Neuronal stem cell (in vitro differentiated cells): ENCODE data around the gene MMP11.

Experiments
- DNase-seq: peaks from one replicate; pipeline ENCODE4 v3.0.0-alpha.2; 2013; ENCODE audit warnings: low spot score
- H2AFZ ChIP-seq: one replicate; pipeline ENCODE4 v1.6.1; 2013; ENCODE audit warnings: mild to moderate bottlenecking, low read length, inconsistent platforms
- H2AK5ac ChIP-seq: 2 replicates; pipeline ENCODE4 v1.6.1; 2013; ENCODE audit warnings: low read depth, mild to moderate bottlenecking, inconsistent platforms, low read length, moderate library complexity, mixed read lengths
- H2BK120ac ChIP-seq: 2 replicates; pipeline ENCODE4 v1.6.1; 2013; ENCODE audit warnings: low read depth, mild to moderate bottlenecking, inconsistent platforms, low read length, moderate library complexity, mixed read lengths
- H2BK12ac ChIP-seq: one replicate; pipeline ENCODE4 v1.6.1; 2013; ENCODE audit warnings: low read length, inconsistent platforms
- H2BK15ac ChIP-seq: 2 replicates; pipeline ENCODE4 v1.6.1; 2013; ENCODE audit warnings: mild to moderate bottlenecking, low read length, inconsistent platforms, mixed read lengths
- H2BK5ac ChIP-seq: one replicate; pipeline ENCODE4 v1.6.1; 2013; ENCODE audit warnings: inconsistent platforms, mild to moderate bottlenecking, low read length, moderate library complexity
- H3K14ac ChIP-seq: one replicate; pipeline ENCODE4 v1.6.1; 2013; ENCODE audit warnings: low read length, inconsistent platforms
- H3K18ac ChIP-seq: 2 replicates; pipeline ENCODE4 v1.6.1; 2013; ENCODE audit warnings: low read length, inconsistent platforms
- H3K23ac ChIP-seq: 2 replicates; pipeline ENCODE4 v1.6.1; 2013; ENCODE audit warnings: low read depth, mild to moderate bottlenecking, mixed read lengths, low read length, inconsistent platforms; ENCODE audit not compliant: poor library complexity
- H3K27ac ChIP-seq: replicated peaks from 3 replicates; pipeline ENCODE4 v1.5.1; 2013; ENCODE audit warnings: low read length, inconsistent platforms
- H3K27me3 ChIP-seq, 3 experiments: 2 replicates each; pipeline ENCODE4 v1.6.1; 2013; ENCODE audit warnings: low read length in 3 of 3, mild to moderate bottlenecking in 2 of 3, inconsistent platforms in 1 of 3, low read depth in 1 of 3, mixed read lengths in 1 of 3, moderate library complexity in 1 of 3; ENCODE audit not compliant: control insufficient read depth in 3 of 3, insufficient read depth in 3 of 3
- H3K36me3 ChIP-seq, 2 donors: replicated peaks in 1 of 2; 2 replicates each; pipeline ENCODE4 v1.6.1; 2013; ENCODE audit warnings: low read length in 2 of 2; ENCODE audit not compliant: control insufficient read depth in 2 of 2, insufficient read depth in 2 of 2
- H3K4ac ChIP-seq: 2 replicates; pipeline ENCODE4 v1.6.1; 2013; ENCODE audit warnings: inconsistent platforms, mild to moderate bottlenecking, low read length, moderate library complexity
- H3K4me1 ChIP-seq, 2 donors: 1 replicate in 1 of 2; 2 replicates in 1 of 2; pipeline ENCODE4 v1.6.1; 2013; ENCODE audit warnings: low read length in 2 of 2, low read depth in 1 of 2; ENCODE audit not compliant: control insufficient read depth in 2 of 2, insufficient read depth in 1 of 2
- H3K4me2 ChIP-seq: one replicate; pipeline ENCODE4 v1.6.1; 2013; ENCODE audit warnings: mild to moderate bottlenecking, low read length, inconsistent platforms; ENCODE audit not compliant: insufficient read depth, poor library complexity, severe bottlenecking
- H3K4me3 ChIP-seq, 2 donors: 2 replicates each; pipeline ENCODE4 v1.5.1; 2013; ENCODE audit warnings: low read length in 2 of 2, mild to moderate bottlenecking in 2 of 2, inconsistent platforms in 1 of 2, moderate library complexity in 1 of 2
- H3K79me1 ChIP-seq: one replicate; pipeline ENCODE4 v1.6.1; 2013; ENCODE audit warnings: low read depth, mild to moderate bottlenecking, inconsistent platforms, low read length, moderate library complexity
- H3K9ac ChIP-seq: one replicate; pipeline ENCODE4 v1.6.1; 2013; ENCODE audit warnings: mild to moderate bottlenecking, low read depth, low read length, inconsistent platforms; ENCODE audit not compliant: poor library complexity
- H3K9me3 ChIP-seq, 2 donors: replicated peaks in 1 of 2; 2 replicates each; pipeline versions ENCODE3 to v1.6.1; 2013; ENCODE audit warnings: low read length in 2 of 2, mild to moderate bottlenecking in 2 of 2, inconsistent platforms in 1 of 2, low read depth in 1 of 2, mixed read lengths in 1 of 2, moderate library complexity in 1 of 2; ENCODE audit not compliant: control insufficient read depth in 2 of 2, insufficient read depth in 1 of 2
- H4K8ac ChIP-seq: one replicate; pipeline ENCODE4 v1.6.1; 2013; ENCODE audit warnings: low read depth, mild to moderate bottlenecking, inconsistent platforms, low read length, moderate library complexity
- H4K91ac ChIP-seq: one replicate; pipeline ENCODE4 v1.6.1; 2013; ENCODE audit warnings: low read length, low read depth, mild to moderate bottlenecking, inconsistent platforms; ENCODE audit not compliant: poor library complexity
- WGBS, 2 donors: extraction: QIAGEN DNeasy Blood & Tissue Kit; methylation state at CpG; one replicate each; pipeline ENCODE4 v1.1.7; 2013; ENCODE audit warnings: missing lambda C conversion rate in 2 of 2, mixed read lengths in 1 of 2; ENCODE audit not compliant: insufficient read length in 2 of 2, insufficient replicate concordance in 1 of 2; ENCODE audit errors: extremely low coverage in 2 of 2; 5-methylcytosine and 5-hydroxymethylcytosine counted together

Gene MMP11

GRCh38 chr22:23782252-23782651 lies 9.6 kb downstream of the MMP11 start:
- no peak overlapping the region for H2BK15ac ChIP-seq
- peak overlapping the region; percentile 57 for H3K23ac ChIP-seq
- no peaks in the 10 kb centered on the region for H3K27me3 ChIP-seq
- no peak for DNase-seq
- H2BK12ac ChIP-seq, result no peak overlapping the region
- H3K27ac ChIP-seq, result no peak overlapping the region
- H2AK5ac ChIP-seq, result no peak overlapping the region
- H2AFZ ChIP-seq, result no peak overlapping the region
- H3K79me1 ChIP-seq, result peaks cover 1% of the 10 kb centered on the region
- H4K8ac ChIP-seq, result no peak overlapping the region
- H3K14ac ChIP-seq, result peak overlapping the region; percentile 44
- H3K4me1 ChIP-seq, result peaks cover 3 to 4% of the 10 kb centered on the region in 2 donors
- H2BK120ac ChIP-seq, result no peak overlapping the region
- H3K4ac ChIP-seq, result no peak overlapping the region
- H3K9ac ChIP-seq, result peak overlapping the region; percentile 55
- peak overlapping the region; percentile 51 for H3K18ac ChIP-seq
- H3K4me3 ChIP-seq, result no peak overlapping the region
- peak overlapping the region; percentile 82 for H2BK5ac ChIP-seq
- no peak overlapping the region for H4K91ac ChIP-seq
- no CpG with 5 or more reads among the region's 16 CpGs for WGBS, 2 donors
- H3K9me3 ChIP-seq, result no peaks in the 10 kb centered on the region
- no peaks in the 10 kb centered on the region for H3K36me3 ChIP-seq
- H3K4me2 ChIP-seq, result no peak overlapping the region

- Histone ChIP-seq H2BK120ac (no peak overlapping the region), H3K9me3 (no peaks in the 10 kb centered on the region), H2BK5ac (no peak overlapping the region), H3K4me2 (no peak overlapping the region), H3K27me3 (no peaks in the 10 kb centered on the region), H2BK15ac (no peak overlapping the region), H3K36me3 (no peaks in the 10 kb centered on the region), H3K23ac (no peak overlapping the region), H4K91ac (no peak overlapping the region), H3K79me1 (peaks cover 5% of the 10 kb centered on the region), H3K4ac (no peak overlapping the region), H3K27ac (no peak overlapping the region), H2AK5ac (peak overlapping the region; percentile 68), H3K4me3 (no peak overlapping the region), H3K9ac (no peak overlapping the region), H3K4me1 (peaks cover 4 to 7% of the 10 kb centered on the region in 2 donors), H3K18ac (no peak overlapping the region), H4K8ac (no peak overlapping the region), H3K14ac (no peak overlapping the region), H2BK12ac (no peak overlapping the region), H2AFZ (no peak overlapping the region)
- no peak for DNase-seq
- WGBS, 2 donors, result no CpG with 5 or more reads among the region's 1 CpG
Measured at GRCh38 chr22:23782703-23783102, 10.1 kb downstream of the MMP11 start.

GRCh38 chr22:23783265-23784150 lies 10.9 kb downstream of the MMP11 start:
- no CpG with 5 or more reads among the region's 15 CpGs for WGBS, 2 donors

GRCh38 chr22:23784215-23784732 lies 11.6 kb downstream of the MMP11 start:
- Histone ChIP-seq H2BK12ac (no peak overlapping the region), H2BK15ac (peak overlapping the region; percentile 78), H2BK120ac (no peak overlapping the region), H3K9ac (no peak overlapping the region), H3K4me2 (no peak overlapping the region), H3K79me1 (peaks cover 6% of the 10 kb centered on the region), H2BK5ac (no peak overlapping the region), H2AK5ac (no peak overlapping the region), H3K18ac (no peak overlapping the region), H3K9me3 (no peaks in the 10 kb centered on the region), H3K4me1 (peaks cover 6 to 11% of the 10 kb centered on the region in 2 donors), H3K4ac (no peak overlapping the region), H3K14ac (no peak overlapping the region), H3K27ac (no peak overlapping the region), H3K36me3 (peaks cover 0 to 13% of the 10 kb centered on the region in 2 donors), H3K23ac (no peak overlapping the region), H3K27me3 (no peaks in the 10 kb centered on the region), H4K8ac (no peak overlapping the region), H4K91ac (no peak overlapping the region), H2AFZ (no peak overlapping the region), H3K4me3 (no peak overlapping the region)
- DNase-seq, result no peak
- no CpG with 5 or more reads among the region's 8 CpGs for WGBS, 2 donors

More at GRCh38 chr22:23783265-23784150, 10.9 kb downstream of the MMP11 start:
- Histone ChIP-seq H2BK12ac (peak overlapping the region; percentile 41), H3K36me3 (peaks cover 0 to 5% of the 10 kb centered on the region in 2 donors), H3K4me3 (no peak overlapping the region), H3K27me3 (no peaks in the 10 kb centered on the region), H2BK15ac (peak overlapping the region; percentile 78), H3K79me1 (peaks cover 6% of the 10 kb centered on the region), H2AFZ (no peak overlapping the region), H3K9ac (peak overlapping the region; percentile 60), H2BK5ac (no peak overlapping the region), H3K18ac (peak overlapping the region; percentile 38), H3K4me1 (peaks cover 5 to 11% of the 10 kb centered on the region in 2 donors), H3K4ac (peak overlapping the region; percentile 84), H3K9me3 (no peaks in the 10 kb centered on the region), H3K4me2 (no peak overlapping the region), H3K23ac (no peak overlapping the region), H3K14ac (no peak overlapping the region), H2AK5ac (peak overlapping the region; percentile 63), H4K91ac (no peak overlapping the region), H4K8ac (no peak overlapping the region), H3K27ac (no peak overlapping the region), H2BK120ac (no peak overlapping the region)
- DNase-seq, result no peak
